Kasumi-1 (cell line): ENCODE data around the gene ART3.
A peak's percentile ranks its signal among the peaks of the same experiment; 100 is the strongest.
"Not testable (repeated sequence)": the region's sequence is repeated elsewhere in the genome, so short reads cannot be mapped to it uniquely, and the experiment has no call there.

ENCODE experiments used
- DNase-seq, 2 experiments: peaks; one replicate each; lab custom pipeline; 2025; lab: John Stamatoyannopoulos, UW

The ART3 gene, protein sequence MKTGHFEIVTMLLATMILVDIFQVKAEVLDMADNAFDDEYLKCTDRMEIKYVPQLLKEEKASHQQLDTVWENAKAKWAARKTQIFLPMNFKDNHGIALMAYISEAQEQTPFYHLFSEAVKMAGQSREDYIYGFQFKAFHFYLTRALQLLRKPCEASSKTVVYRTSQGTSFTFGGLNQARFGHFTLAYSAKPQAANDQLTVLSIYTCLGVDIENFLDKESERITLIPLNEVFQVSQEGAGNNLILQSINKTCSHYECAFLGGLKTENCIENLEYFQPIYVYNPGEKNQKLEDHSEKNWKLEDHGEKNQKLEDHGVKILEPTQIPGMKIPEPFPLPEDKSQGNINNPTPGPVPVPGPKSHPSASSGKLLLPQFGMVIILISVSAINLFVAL

GRCh38 chr4:76074468-76074867 lies at the start of gene ART3:
Gene ART3, plus strand, starts transcription at chr4:76074709. Its CDS starts 1,181 bp downstream, at chr4:76075890.
- DNase-seq, result no peak

DNA sequence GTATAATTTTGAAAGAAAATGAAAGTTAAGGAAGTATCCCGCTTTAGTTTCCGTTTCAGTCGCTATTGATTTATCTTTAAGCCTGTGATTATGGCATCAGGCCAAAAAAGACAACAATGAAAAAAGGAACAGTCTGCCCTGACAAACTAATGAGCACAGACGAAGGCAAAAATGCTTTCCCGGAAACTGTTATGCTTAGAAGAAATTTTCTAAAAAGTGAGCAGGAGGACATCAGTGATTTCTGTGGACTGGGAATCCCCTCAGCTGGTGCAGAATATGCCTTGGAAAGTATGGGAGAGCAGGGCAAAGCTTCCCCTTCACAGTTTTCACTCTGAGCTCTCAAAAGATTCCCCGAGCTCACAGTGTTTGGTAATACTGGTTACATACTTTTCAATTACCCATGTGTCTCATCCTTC lies 46.2 kb upstream of the ART3 start:
- DNase-seq, result no peak

DNA sequence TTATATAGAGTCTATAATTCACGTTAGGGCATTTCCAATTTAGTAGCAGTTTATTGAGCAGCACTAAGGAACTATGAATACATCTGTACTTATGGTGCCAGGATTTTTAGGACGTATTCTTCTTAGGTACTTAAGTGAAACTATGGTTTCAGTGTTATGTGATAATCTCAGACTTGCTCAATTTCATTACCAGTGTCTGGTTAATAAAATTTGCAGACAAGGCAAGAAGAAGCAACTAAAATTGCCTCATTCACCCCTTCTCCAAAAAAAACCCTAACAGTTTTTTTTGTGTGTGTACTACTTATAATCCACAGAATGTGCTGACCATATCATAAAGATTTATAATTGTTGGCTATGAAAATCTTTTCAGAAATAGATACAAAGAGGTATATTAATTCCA lies 45.2 kb upstream of the ART3 start:
- no peak for DNase-seq

DNA sequence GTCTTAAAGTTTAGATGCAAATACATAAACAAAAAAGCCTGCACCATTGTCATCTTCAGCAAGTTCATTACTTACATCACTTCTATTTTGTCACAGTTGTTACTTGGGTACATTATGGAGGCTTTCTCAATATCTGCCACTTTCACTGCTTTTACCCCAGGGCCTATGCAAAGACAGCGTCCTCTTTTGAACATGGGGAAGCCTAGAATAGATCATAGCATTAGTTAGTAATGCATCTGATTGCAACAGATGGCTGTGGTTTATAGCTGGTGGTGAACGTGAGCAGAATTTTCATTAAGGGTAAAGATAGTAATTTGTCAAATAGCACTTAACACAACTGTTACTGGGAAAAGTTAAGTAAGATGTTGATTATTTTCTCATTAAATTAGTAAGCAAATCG lies 39.4 kb upstream of the ART3 start:
- peak in 1 of 2 experiments; percentile 27 for DNase-seq

- no peak for DNase-seq
Observed at GRCh38 chr4:76035799-76036380, 38.6 kb upstream of the ART3 start, which contains the start of gene CXCL11. Gene CXCL11, minus strand, starts transcription at chr4:76036070. Its CDS starts 83 bp downstream, at chr4:76035987.

GRCh38 chr4:76036855-76037254 lies 37.7 kb upstream of the ART3 start:
- DNase-seq, result no peak

DNA sequence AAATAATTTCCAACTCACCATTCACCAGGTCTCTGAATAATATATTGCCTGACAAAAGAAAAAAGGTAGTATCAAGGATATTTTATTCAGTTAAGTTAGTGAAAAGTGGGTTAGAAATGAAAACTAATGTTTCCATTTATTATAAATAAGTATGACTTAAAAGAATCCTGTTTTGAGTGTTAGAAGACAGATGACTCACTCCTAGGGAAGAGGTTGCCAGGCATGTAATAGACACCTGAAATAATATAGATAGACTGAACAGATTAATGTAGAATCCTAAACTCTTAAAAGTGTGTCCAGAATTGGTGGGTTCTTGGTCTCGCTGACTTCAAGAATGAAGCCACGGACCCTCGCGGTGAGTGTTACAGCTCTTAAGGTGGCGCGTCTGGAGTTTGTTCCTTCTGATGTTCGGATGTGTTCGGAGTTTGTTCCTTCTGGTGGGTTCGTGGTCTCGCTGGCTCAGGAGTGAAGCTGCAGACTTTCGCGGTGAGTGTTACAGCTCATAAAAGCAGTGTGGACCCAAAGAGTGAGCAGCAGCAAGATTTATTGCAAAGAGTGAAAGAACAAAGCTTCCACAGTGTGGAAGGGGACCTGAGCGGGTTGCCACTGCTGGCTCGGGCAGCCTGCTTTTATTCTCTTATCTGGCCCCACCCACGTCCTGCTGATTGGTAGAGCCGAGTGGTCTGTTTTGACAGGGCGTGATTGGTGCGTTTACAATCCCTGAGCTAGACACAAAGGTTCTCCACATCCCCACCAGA lies 32.1 kb upstream of the ART3 start:
- not testable (repeated sequence) for DNase-seq

GRCh38 chr4:76043306-76043705 lies 31.2 kb upstream of the ART3 start:
- not testable (repeated sequence) for DNase-seq

- not testable (repeated sequence) for DNase-seq
Observed at GRCh38 chr4:76044686-76045085, 29.8 kb upstream of the ART3 start.

DNA sequence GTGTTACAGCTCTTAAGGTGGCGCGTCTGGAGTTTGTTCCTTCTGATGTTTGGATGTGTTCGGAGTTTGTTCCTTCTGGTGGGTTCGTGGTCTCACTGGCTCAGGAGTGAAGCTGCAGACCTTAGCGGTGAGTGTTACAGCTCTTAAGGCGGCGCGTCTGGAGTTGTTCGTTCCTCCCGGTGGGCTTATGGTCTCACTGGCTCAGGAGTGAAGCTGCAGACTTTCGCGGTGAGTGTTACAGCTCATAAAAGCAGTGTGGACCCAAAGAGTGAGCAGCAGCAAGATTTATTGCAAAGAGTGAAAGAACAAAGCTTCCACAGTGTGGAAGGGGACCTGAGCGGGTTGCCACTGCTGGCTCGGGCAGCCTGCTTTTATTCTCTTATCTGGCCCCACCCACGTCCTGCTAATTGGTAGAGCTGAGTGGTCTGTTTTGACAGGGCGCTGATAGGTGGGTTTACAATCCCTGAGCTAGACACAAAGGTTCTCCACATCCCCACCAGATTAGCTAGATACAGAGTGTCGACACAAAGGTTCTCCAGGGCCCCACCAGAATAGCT lies 24.6 kb upstream of the ART3 start:
- DNase-seq, result not testable (repeated sequence)

DNA sequence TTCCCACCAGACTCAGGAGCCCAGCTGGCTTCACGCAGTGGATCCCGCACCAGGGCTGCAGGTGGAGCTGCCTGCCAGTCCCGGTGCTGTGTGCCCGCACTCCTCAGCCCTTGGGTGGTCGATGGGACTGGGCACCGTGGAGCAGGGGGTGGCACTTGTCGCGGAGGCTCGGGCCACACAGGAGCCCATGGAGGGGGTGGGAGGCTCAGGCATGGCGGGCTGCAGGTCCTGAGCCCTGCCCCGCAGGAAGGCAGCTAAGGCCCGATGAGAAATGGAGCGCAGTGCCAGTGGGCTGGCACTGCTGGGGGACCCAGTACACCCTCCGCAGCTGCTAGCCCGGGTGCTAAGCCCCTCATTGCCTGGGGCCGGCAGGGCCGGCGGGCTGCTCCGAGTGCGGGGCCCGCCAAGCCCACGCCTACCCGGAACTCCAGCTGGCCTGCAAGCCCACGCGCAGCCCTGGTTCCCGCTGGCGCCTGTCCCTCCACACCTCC lies 23.9 kb upstream of the ART3 start:
- DNase-seq, result not testable (repeated sequence)

DNA sequence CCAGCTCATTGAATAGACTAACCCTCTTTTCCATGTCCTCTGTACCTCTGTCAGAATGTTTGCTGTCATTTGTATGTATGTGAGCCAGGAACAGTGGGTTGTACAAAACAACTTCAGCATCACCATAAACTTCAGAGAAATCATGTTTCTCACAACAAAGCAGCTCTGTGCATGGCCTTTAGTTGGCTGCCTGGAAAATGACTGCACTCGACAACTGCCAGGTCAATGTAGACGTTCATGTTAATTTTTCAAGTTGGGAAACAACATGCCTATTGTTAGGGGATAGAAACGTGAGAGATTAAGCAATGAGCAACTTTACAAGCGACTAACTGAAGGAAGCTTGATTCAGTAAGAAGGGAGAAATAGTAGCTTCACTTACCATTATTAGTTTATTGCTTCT lies 20.8 kb upstream of the ART3 start:
- DNase-seq, result no peak

GRCh38 chr4:76055016-76055415 lies 19.5 kb upstream of the ART3 start:
- no peak for DNase-seq

DNA sequence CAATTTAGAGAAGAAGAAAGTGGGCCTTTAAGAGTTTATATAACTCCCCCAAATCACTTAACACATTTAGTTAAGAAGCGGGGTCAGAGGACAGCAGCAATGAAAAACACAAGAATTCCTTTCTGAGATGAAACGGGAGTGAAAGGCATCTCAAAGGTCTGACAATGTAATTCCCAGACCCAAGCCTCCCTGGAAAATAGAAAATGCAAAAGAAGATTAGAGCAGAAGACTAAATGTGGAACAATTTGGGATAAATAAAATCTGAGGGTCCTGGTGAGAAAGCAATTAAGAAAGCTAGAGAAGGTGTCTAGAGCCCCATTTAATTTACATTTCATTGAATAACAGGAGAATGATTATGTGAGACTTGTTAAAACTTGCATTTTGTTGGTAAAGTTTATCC lies 19.1 kb upstream of the ART3 start:
- no peak for DNase-seq

GRCh38 chr4:76058302-76058701 lies 16.2 kb upstream of the ART3 start:
- DNase-seq, result no peak

- no peak for DNase-seq
Observed at GRCh38 chr4:76058888-76059426, 15.6 kb upstream of the ART3 start.

GRCh38 chr4:76059750-76060149 lies 14.8 kb upstream of the ART3 start:
- DNase-seq, result peak; percentile 24 to 46

- peak in 1 of 2 experiments; percentile 18 for DNase-seq
Observed at GRCh38 chr4:76060506-76060905, 14.0 kb upstream of the ART3 start.

DNA sequence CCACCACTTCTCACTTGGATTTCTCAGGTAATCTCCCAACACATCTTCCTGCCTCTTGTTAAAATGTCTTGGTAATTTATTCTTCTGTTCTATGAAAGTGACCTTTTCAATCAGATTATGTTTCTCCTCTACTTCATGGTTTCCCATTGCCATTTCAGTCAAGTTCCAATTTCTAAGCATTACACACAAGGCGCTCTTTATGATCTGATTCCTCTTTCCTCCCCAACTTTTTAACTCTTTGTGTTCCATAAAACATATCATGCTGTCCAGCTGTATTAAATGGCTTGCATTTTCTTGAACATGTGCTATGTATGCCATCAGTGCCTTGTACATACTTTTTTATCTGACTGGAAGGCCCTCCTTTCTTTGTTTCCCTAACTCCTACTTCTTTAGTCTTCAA lies 13.1 kb upstream of the ART3 start:
- no peak for DNase-seq

- no peak for DNase-seq
Observed at GRCh38 chr4:76061982-76062381, 12.5 kb upstream of the ART3 start.

- no peak for DNase-seq
Observed at GRCh38 chr4:76066546-76066945, 8.0 kb upstream of the ART3 start.
